Stomach (tissue), 4 donors: ENCODE results near the gene PDE4DIP.
"Not testable (repeated sequence)": the region's sequence is repeated elsewhere in the genome, so short reads cannot be mapped to it uniquely, and the experiment has no call there.

Source experiments
- EP300 ChIP-seq: sonication (generic); formaldehyde crosslinking; IDR thresholded peaks from one replicate; pipeline ENCODE4 v1.6.1; 2017; ENCODE audit warnings: antibody characterized with exemption
- POLR2A ChIP-seq, 4 donors: fragments of 450-650 bp; IDR thresholded peaks; one replicate each; pipeline ENCODE4 v1.6.1; 2016; ENCODE audit warnings: antibody characterized with exemption in 4 of 4, control low read depth in 2 of 4, mild to moderate bottlenecking in 1 of 4, moderate library complexity in 1 of 4
- POLR2AphosphoS5 ChIP-seq, 3 donors: sonication (generic); formaldehyde crosslinking; IDR thresholded peaks; one replicate each; pipeline ENCODE4 v1.6.1; 2016; ENCODE audit warnings: antibody characterized with exemption in 3 of 3
- TF ChIP-seq, protein P1 (sequence below), 7 experiments: fragments of 450-650 bp in 4 of 7; fragments of 200-600 bp in 3 of 7; sonication (generic) in 3 of 7; IDR thresholded peaks; one replicate each; pipeline ENCODE4 v1.5.1; 2016 to 2019; ENCODE audit warnings: antibody characterized with exemption in 7 of 7, control low read depth in 2 of 7, mild to moderate bottlenecking in 1 of 7

DNA sequence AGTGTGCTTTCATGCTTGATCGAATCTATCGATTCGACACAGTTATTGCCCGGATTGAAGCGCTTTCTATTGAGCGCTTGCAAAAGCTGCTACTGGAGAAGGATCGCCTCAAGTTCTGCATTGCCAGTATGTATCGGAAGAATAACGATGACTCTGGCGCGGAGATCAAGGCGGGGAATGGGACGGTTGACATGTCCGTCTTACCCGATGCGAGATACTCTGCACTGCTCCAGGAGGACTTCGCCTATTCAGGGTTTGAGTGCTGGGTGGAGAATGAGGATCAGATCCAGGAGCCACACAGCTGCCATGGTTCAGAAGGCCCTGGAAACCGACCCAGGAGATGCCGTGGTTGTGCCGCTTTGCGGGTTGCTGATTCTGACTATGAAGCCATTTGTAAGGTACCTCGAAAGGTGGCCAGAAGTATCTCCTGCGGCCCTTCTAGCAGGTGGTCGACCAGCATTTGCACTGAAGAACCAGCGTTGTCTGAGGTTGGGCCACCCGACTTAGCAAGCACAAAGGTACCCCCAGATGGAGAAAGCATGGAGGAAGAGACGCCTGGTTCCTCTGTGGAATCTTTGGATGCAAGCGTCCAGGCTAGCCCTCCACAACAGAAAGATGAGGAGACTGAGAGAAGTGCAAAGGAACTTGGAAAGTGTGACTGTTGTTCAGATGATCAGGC, 108.8 kb downstream of the PDE4DIP start:
- TF ChIP-seq, protein P1, sequence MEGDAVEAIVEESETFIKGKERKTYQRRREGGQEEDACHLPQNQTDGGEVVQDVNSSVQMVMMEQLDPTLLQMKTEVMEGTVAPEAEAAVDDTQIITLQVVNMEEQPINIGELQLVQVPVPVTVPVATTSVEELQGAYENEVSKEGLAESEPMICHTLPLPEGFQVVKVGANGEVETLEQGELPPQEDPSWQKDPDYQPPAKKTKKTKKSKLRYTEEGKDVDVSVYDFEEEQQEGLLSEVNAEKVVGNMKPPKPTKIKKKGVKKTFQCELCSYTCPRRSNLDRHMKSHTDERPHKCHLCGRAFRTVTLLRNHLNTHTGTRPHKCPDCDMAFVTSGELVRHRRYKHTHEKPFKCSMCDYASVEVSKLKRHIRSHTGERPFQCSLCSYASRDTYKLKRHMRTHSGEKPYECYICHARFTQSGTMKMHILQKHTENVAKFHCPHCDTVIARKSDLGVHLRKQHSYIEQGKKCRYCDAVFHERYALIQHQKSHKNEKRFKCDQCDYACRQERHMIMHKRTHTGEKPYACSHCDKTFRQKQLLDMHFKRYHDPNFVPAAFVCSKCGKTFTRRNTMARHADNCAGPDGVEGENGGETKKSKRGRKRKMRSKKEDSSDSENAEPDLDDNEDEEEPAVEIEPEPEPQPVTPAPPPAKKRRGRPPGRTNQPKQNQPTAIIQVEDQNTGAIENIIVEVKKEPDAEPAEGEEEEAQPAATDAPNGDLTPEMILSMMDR (IDR thresholded peaks at IDR 0.05) = not testable (repeated sequence)
- TF ChIP-seq POLR2AphosphoS5 (IDR thresholded peaks at IDR 0.05); POLR2A (IDR thresholded peaks at IDR 0.05); EP300: not testable (repeated sequence)
